HepG2 (cell line): ENCODE measurements around the gene TSC1.

ENCODE experiments used
- BCL3 ChIP-seq: sonication (generic); formaldehyde crosslinking; IDR thresholded peaks from 2 replicates; pipeline ENCODE4 v1.5.1; 2020; ENCODE audit warnings: mild to moderate bottlenecking, missing genetic modification reagents, moderate library complexity
- ESRRA ChIP-seq: sonication (generic); formaldehyde crosslinking; IDR thresholded peaks from 2 replicates; pipeline ENCODE4 v1.5.1; 2020; ENCODE audit warnings: mild to moderate bottlenecking, low read depth, missing genetic modification reagents
- HNRNPUL1 ChIP-seq: fragments of 200-400 bp; formaldehyde crosslinking; IDR thresholded peaks from 2 replicates; pipeline ENCODE4 v1.6.1; 2017; ENCODE audit warnings: low read depth, mild to moderate bottlenecking, low read length, moderate library complexity
- KLF11 ChIP-seq: IDR thresholded peaks from 2 replicates; pipeline ENCODE4 v1.6.1; 2016; ENCODE audit warnings: missing compliant biosample characterization
- MAF1 ChIP-seq: sonication (generic); formaldehyde crosslinking; IDR thresholded peaks from 2 replicates; pipeline ENCODE4 v1.5.0; 2020; ENCODE audit warnings: missing genetic modification reagents, borderline replicate concordance
- RBFOX2 ChIP-seq: fragments of 200-400 bp; formaldehyde crosslinking; IDR thresholded peaks from 2 replicates; pipeline ENCODE4 v1.6.1; 2017; ENCODE audit warnings: low read depth, mild to moderate bottlenecking, low read length
- TCF12 ChIP-seq, 2 experiments: fragments of 450-650 bp in 1 of 2; sonication (generic) in 1 of 2; formaldehyde crosslinking in 1 of 2; IDR thresholded peaks; 2 replicates each; pipeline versions ENCODE4 v1.6.1 to v1.8.0; 2017 to 2022; ENCODE audit warnings: antibody characterized with exemption in 1 of 2, mild to moderate bottlenecking in 1 of 2, missing genetic modification reagents in 1 of 2, moderate library complexity in 1 of 2
- ZEB1 ChIP-seq: IDR thresholded peaks from 2 replicates; pipeline ENCODE4 v1.6.1; 2012; ENCODE audit warnings: mild to moderate bottlenecking, low read depth, inconsistent platforms; ENCODE audit not compliant: insufficient replicate concordance
- ZNF460 ChIP-seq: sonication (generic); formaldehyde crosslinking; IDR thresholded peaks from 2 replicates; pipeline ENCODE4 v1.5.1; 2020; ENCODE audit warnings: missing genetic modification reagents, mild to moderate bottlenecking, borderline replicate concordance
- ZNF768 ChIP-seq: sonication (generic); formaldehyde crosslinking; IDR thresholded peaks from 2 replicates; pipeline ENCODE4 v1.4.0; 2020; ENCODE audit warnings: missing genetic modification reagents
- ZNF770 ChIP-seq: sonication (generic); formaldehyde crosslinking; IDR thresholded peaks from 2 replicates; pipeline ENCODE4 v1.5.0; 2020; ENCODE audit warnings: mild to moderate bottlenecking, missing genetic modification reagents
- TF ChIP-seq, protein P1 (sequence below): sonication (generic); formaldehyde crosslinking; IDR thresholded peaks from 2 replicates; pipeline ENCODE4 v1.5.0; 2020; ENCODE audit warnings: mild to moderate bottlenecking, missing genetic modification reagents, moderate library complexity

- TF ChIP-seq ZNF770 (CRISPR knock-in tag) (no peak), ZNF768 (CRISPR knock-in tag) (no peak), MAF1 (no peak), ZEB1 (no peak), KLF11 (no peak), RBFOX2 (no peak), HNRNPUL1 (no peak), ZNF460 (CRISPR knock-in tag) (no peak), TCF12 (IDR thresholded peaks at IDR 0.05) (no peak), TCF12 (CRISPR knock-in tag; IDR thresholded peaks at IDR 0.05) (no peak), BCL3 (CRISPR knock-in tag) (no peak), ESRRA (CRISPR knock-in tag) (no peak)
- TF ChIP-seq, protein P1, sequence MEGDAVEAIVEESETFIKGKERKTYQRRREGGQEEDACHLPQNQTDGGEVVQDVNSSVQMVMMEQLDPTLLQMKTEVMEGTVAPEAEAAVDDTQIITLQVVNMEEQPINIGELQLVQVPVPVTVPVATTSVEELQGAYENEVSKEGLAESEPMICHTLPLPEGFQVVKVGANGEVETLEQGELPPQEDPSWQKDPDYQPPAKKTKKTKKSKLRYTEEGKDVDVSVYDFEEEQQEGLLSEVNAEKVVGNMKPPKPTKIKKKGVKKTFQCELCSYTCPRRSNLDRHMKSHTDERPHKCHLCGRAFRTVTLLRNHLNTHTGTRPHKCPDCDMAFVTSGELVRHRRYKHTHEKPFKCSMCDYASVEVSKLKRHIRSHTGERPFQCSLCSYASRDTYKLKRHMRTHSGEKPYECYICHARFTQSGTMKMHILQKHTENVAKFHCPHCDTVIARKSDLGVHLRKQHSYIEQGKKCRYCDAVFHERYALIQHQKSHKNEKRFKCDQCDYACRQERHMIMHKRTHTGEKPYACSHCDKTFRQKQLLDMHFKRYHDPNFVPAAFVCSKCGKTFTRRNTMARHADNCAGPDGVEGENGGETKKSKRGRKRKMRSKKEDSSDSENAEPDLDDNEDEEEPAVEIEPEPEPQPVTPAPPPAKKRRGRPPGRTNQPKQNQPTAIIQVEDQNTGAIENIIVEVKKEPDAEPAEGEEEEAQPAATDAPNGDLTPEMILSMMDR = no peak
These were observed 9.4 kb downstream of the TSC1 start for GRCh38 chr9:132935026-132935425.
